OCI-LY7 (cell line): ENCODE results near the gene CNTN5. TPM values are rescaled to one million over a fixed set of nuclear protein-coding genes. Genes with fewer than 3 reads are reported as not detected.

Experiments
- BruUV-seq: library from RNA; stranded (reverse); fragments of 400-500 nt; replicated peaks from 2 replicates; lab custom pipeline; 2021; lab: Mats Ljungman, UMichigan
- CTCF ChIA-PET: fragments of 300-600 bp; sonication (Branson Sonifier 250); formaldehyde crosslinking; loops from one replicate; lab custom pipeline; 2022; ENCODE audit warnings: antibody characterized with exemption; ENCODE audit not compliant: unreplicated experiment; lab: Charles Lee
- POLR2A ChIA-PET: fragments of 300-600 bp; sonication (Branson Sonifier 250); formaldehyde crosslinking; loops from one replicate; lab custom pipeline; 2022; ENCODE audit warnings: antibody characterized with exemption; lab: Charles Lee
- DNase-seq: peaks from one replicate; pipeline ENCODE4 v3.0.0-alpha.2; 2015; ENCODE audit warnings: low spot score
- H2AFZ ChIP-seq: fragments of 200-600 bp; sonication (generic), shearing (Covaris generic); 2 replicates; pipeline ENCODE4 v1.6.1; 2014; ENCODE audit warnings: mild to moderate bottlenecking, antibody characterized with exemption, low read length, moderate library complexity
- H3K27ac ChIP-seq: fragments of 200-600 bp; sonication (generic); 2 replicates; pipeline ENCODE4 v1.5.1; 2014; ENCODE audit warnings: mixed run types, low read depth, mild to moderate bottlenecking, moderate library complexity, low read length, inconsistent platforms; ENCODE audit not compliant: poor library complexity, severe bottlenecking
- H3K36me3 ChIP-seq: fragments of 200-600 bp; sonication (generic); 2 replicates; pipeline ENCODE4 v1.6.1; 2014; ENCODE audit warnings: mild to moderate bottlenecking, antibody characterized with exemption, low read length, moderate library complexity, mixed read lengths; ENCODE audit not compliant: insufficient read depth
- H3K4me1 ChIP-seq: fragments of 200-600 bp; sonication (generic); 2 replicates; pipeline ENCODE4 v1.5.1; 2014; ENCODE audit warnings: mild to moderate bottlenecking, low read length; ENCODE audit not compliant: insufficient read depth, poor library complexity, severe bottlenecking
- H3K4me2 ChIP-seq: fragments of 200-600 bp; sonication (generic); 2 replicates; pipeline ENCODE4 v1.6.1; 2014; ENCODE audit warnings: mild to moderate bottlenecking, low read length
- H3K4me3 ChIP-seq: fragments of 200-600 bp; sonication (generic); 2 replicates; pipeline ENCODE4 v1.5.1; 2014; ENCODE audit warnings: mild to moderate bottlenecking, low read depth, low read length; ENCODE audit not compliant: poor library complexity, severe bottlenecking
- H3K79me2 ChIP-seq: fragments of 200-600 bp; sonication (generic); 2 replicates; pipeline ENCODE4 v1.6.1; 2016; ENCODE audit warnings: low read depth, mild to moderate bottlenecking, low read length, moderate library complexity, mixed read lengths; ENCODE audit not compliant: insufficient read depth
- H3K9me2 ChIP-seq: fragments of 200-600 bp; sonication (generic); 2 replicates; pipeline ENCODE4 v1.6.1; 2016; ENCODE audit warnings: mild to moderate bottlenecking, low read length, mixed read lengths; ENCODE audit not compliant: insufficient read depth
- H3K9me3 ChIP-seq: fragments of 200-600 bp; sonication (generic); 2 replicates; pipeline ENCODE4 v1.6.1; 2014; ENCODE audit warnings: mild to moderate bottlenecking, mixed run types, low read length, mixed read lengths
- H4K20me1 ChIP-seq: fragments of 200-600 bp; sonication (generic); 2 replicates; pipeline ENCODE4 v1.6.1; 2014; ENCODE audit warnings: mild to moderate bottlenecking, antibody characterized with exemption, low read length, moderate library complexity, mixed read lengths; ENCODE audit not compliant: insufficient read depth
- CTCF ChIP-seq: fragments of 200-600 bp; sonication (generic); conservative IDR thresholded peaks from 2 replicates; pipeline ENCODE4 v1.5.1; 2014; ENCODE audit warnings: mild to moderate bottlenecking, antibody characterized with exemption, low read length, moderate library complexity, mixed read lengths
- EZH2phosphoT487 ChIP-seq: fragments of 200-600 bp; sonication (generic); IDR thresholded peaks from 2 replicates; pipeline ENCODE4 v1.6.1; 2018; ENCODE audit warnings: low read depth, borderline replicate concordance, mild to moderate bottlenecking, mixed run types, antibody characterized with exemption, low read length, moderate library complexity, mixed read lengths
- intact Hi-C: fragments of 100-400 bp; cut with micrococcal nuclease; formaldehyde crosslinking; loops from one replicate; pipeline ENCODE4 v1.10.0; 2022; ENCODE audit not compliant: unreplicated experiment
- total RNA-seq, 2 experiments: library from RNA; depleted of rRNA in 1 of 2; stranded (reverse); fragments of >200 nt in 1 of 2; shearing (Covaris generic) in 1 of 2; gene quantifications; 2 replicates each; pipeline ENCODE4 v1.2.3, GENCODE V29; 2014 to 2022

CNTN5 gene
- total RNA-seq, 2 experiments from 2014 or later = not detected

- CTCF ChIA-PET = no interaction called here
Measured at GRCh38 chr11:99716302-99716701, 695.6 kb downstream of the CNTN5 start.

GRCh38 chr11:99718291-99718690 lies 697.5 kb downstream of the CNTN5 start:
- Histone ChIP-seq H3K36me3 (no peaks in the 10 kb centered on the region), H3K4me3 (no peak overlapping the region), H3K4me1 (no peaks in the 10 kb centered on the region), H3K79me2 (no peaks in the 10 kb centered on the region), H3K27ac (no peak overlapping the region), H3K4me2 (no peak overlapping the region), H3K9me3 (no peaks in the 10 kb centered on the region), H2AFZ (no peak overlapping the region), H3K9me2 (no peaks in the 10 kb centered on the region), H4K20me1 (no peaks in the 10 kb centered on the region)
- no TSS peak for BruUV-seq
- no peak for DNase-seq
- TF ChIP-seq CTCF (no peak), EZH2phosphoT487 (no peak)
- CTCF ChIA-PET = no interaction called here
- POLR2A ChIA-PET = no interaction called here
- intact Hi-C loops = no loop called here

More at GRCh38 chr11:99716302-99716701, 695.6 kb downstream of the CNTN5 start:
- H3K4me2 ChIP-seq = no peak overlapping the region
- intact Hi-C loops = no loop called here
- no peaks in the 10 kb centered on the region for H3K9me2 ChIP-seq
- no peak overlapping the region for H3K4me3 ChIP-seq
- no peak for DNase-seq
- H4K20me1 ChIP-seq = no peaks in the 10 kb centered on the region
- no peak overlapping the region for H2AFZ ChIP-seq
- POLR2A ChIA-PET = no interaction called here
- H3K4me1 ChIP-seq = no peaks in the 10 kb centered on the region
- TF ChIP-seq CTCF (no peak), EZH2phosphoT487 (no peak)
- BruUV-seq = no TSS peak
- H3K27ac ChIP-seq = no peak overlapping the region
- no peaks in the 10 kb centered on the region for H3K9me3 ChIP-seq
- H3K79me2 ChIP-seq = no peaks in the 10 kb centered on the region
- H3K36me3 ChIP-seq = no peaks in the 10 kb centered on the region

- POLR2A ChIA-PET = interaction anchor here (0.6 to 0.7 kb wide), 3 partner anchors 119 to 244 kb away, joined by 3 to 4 read pairs (median 3); no protein-coding TSS in a partner anchor
- no peaks in the 10 kb centered on the region for H3K36me3 ChIP-seq
- H3K79me2 ChIP-seq = no peaks in the 10 kb centered on the region
- no peak overlapping the region for H3K4me3 ChIP-seq
- TF ChIP-seq CTCF (peak; percentile 80), EZH2phosphoT487 (no peak)
- intact Hi-C loops = loop anchor here (5.0 kb wide), 1 partner anchor 722 kb away; no protein-coding TSS in a partner anchor
- no peaks in the 10 kb centered on the region for H3K4me1 ChIP-seq
- no peak overlapping the region for H3K27ac ChIP-seq
- H3K9me3 ChIP-seq = no peaks in the 10 kb centered on the region
- H2AFZ ChIP-seq = no peak overlapping the region
- H3K4me2 ChIP-seq = no peak overlapping the region
- DNase-seq = peak; percentile 10
- no peaks in the 10 kb centered on the region for H3K9me2 ChIP-seq
- CTCF ChIA-PET = no interaction called here
- no TSS peak for BruUV-seq
- H4K20me1 ChIP-seq = no peaks in the 10 kb centered on the region
Measured at GRCh38 chr11:99739464-99740089, 718.8 kb downstream of the CNTN5 start.
